Mammary epithelial cell (primary cell): ENCODE results near the gene SSBP2.

ENCODE experiments used
- CTCF ChIP-seq, 2 donors: IDR thresholded peaks in 1 of 2; conservative IDR thresholded peaks in 1 of 2; 2 replicates each; pipeline ENCODE4 v1.5.1; 2011 to 2012; ENCODE audit warnings: inconsistent platforms in 2 of 2, low read length in 2 of 2, mild to moderate bottlenecking in 2 of 2, control low read depth in 1 of 2, low read depth in 1 of 2; ENCODE audit not compliant: insufficient read depth in 1 of 2; ENCODE audit errors: extremely low read depth in 1 of 2
- EZH2 ChIP-seq: IDR thresholded peaks from 2 replicates; pipeline ENCODE4 v1.6.1; 2012; ENCODE audit warnings: low read length, inconsistent platforms, borderline replicate concordance

- TF ChIP-seq CTCF (conservative IDR thresholded peaks at IDR 0.05 in 1 of 2, IDR thresholded peaks at IDR 0.05 in 1 of 2; ENCODE audit: extremely low read depth in 1 of 2, insufficient read depth in 1 of 2, low read depth in 1 of 2, low read length in 2 of 2) (no peak), EZH2 (no peak)
Measured at GRCh38 chr5:81787474-81788242, 36.8 kb upstream of the SSBP2 start.
